K562 (cell line): ENCODE data around the gene RNMT. TPM values are rescaled to one million over a fixed set of nuclear protein-coding genes. Genes with fewer than 3 reads are reported as not detected.

Source experiments
- ATAC-seq: fragments of 200-7000 bp; cut with Tn5 transposase; 3 replicates; pipeline ENCODE4 v1.9.1; 2020; ENCODE audit warnings: moderate library complexity
- BruUV-seq: library from RNA; stranded (reverse); fragments of 400-500 nt; replicated peaks from 2 replicates; lab custom pipeline; 2021; lab: Mats Ljungman, UMichigan
- CTCF ChIA-PET: fragments of 300-600 bp; formaldehyde crosslinking; extraction: SDS; loops from one replicate; lab custom pipeline; 2021; ENCODE audit warnings: low intra/inter-chr PET ratio; lab: Yijun Ruan, JAX
- POLR2A ChIA-PET: fragments of 300-600, 350-650 bp; sonication (Branson Sonifier 250); formaldehyde crosslinking; extraction: SDS; loops from one replicate; lab custom pipeline; 2021; ENCODE audit warnings: antibody characterized with exemption, inconsistent platforms; lab: Yijun Ruan, JAX
- DNase-seq, 4 experiments: peaks; one replicate each; pipeline versions ENCODE4 v3.0.0 to v3.0.0-alpha.2; 2011 to 2018; ENCODE audit warnings: low spot score in 3 of 4, mixed read lengths in 3 of 4; ENCODE audit errors: extremely low read depth in 1 of 4
- FAIRE-seq: peaks from 2 replicates; lab custom pipeline; 2011; peaks lifted over from hg19 to GRCh38; lab: Jason Lieb, UNC
- H2AFZ ChIP-seq: 2 replicates; pipeline ENCODE4 v1.6.0; 2011; ENCODE audit warnings: low read depth, low read length, control low read depth, inconsistent platforms
- H3K27ac ChIP-seq: fragments of 200-600 bp; 3 replicates; pipeline ENCODE4 v1.8.0; 2011; ENCODE audit warnings: low read depth, mild to moderate bottlenecking, control low read depth, inconsistent platforms, low read length, moderate library complexity, mixed read lengths; ENCODE audit errors: extremely low read depth
- H3K27me3 ChIP-seq, 2 experiments: fragments of 300-600 bp in 1 of 2; 2 replicates in 1 of 2; 3 replicates in 1 of 2; pipeline versions ENCODE4 v1.6.0 to v1.8.0; 2011; ENCODE audit warnings: inconsistent platforms in 2 of 2, low read length in 2 of 2, mild to moderate bottlenecking in 1 of 2, mixed read lengths in 1 of 2, moderate library complexity in 1 of 2; ENCODE audit not compliant: control insufficient read depth in 2 of 2, insufficient read depth in 2 of 2
- H3K36me3 ChIP-seq: fragments of 300-600 bp; 3 replicates; pipeline ENCODE4 v1.8.0; 2011; ENCODE audit warnings: mild to moderate bottlenecking, low read length, inconsistent platforms; ENCODE audit not compliant: control insufficient read depth, insufficient read depth
- H3K4me1 ChIP-seq, 2 experiments: fragments of 200-600 bp in 1 of 2; replicated peaks in 1 of 2; 2 replicates in 1 of 2; 3 replicates in 1 of 2; pipeline versions ENCODE4 v1.5.1 to v1.8.0; 2011; ENCODE audit warnings: inconsistent platforms in 2 of 2, low read length in 2 of 2, mild to moderate bottlenecking in 1 of 2, mixed read lengths in 1 of 2, moderate library complexity in 1 of 2; ENCODE audit not compliant: control insufficient read depth in 2 of 2, insufficient read depth in 2 of 2
- H3K4me2 ChIP-seq: 2 replicates; pipeline ENCODE4 v1.6.1; 2011; ENCODE audit warnings: low read length, control low read depth, inconsistent platforms, mixed read lengths; ENCODE audit not compliant: insufficient read depth
- H3K4me3 ChIP-seq: fragments of 200-600 bp; sonication (generic), shearing (Covaris generic); 2 replicates; pipeline ENCODE4 v1.5.1; 2016; ENCODE audit warnings: control low read depth, inconsistent platforms
- H3K79me2 ChIP-seq: fragments of 200-600 bp; 3 replicates; pipeline ENCODE4 v1.8.0; 2011; ENCODE audit warnings: low read length, inconsistent platforms; ENCODE audit not compliant: control insufficient read depth, insufficient read depth
- H3K9ac ChIP-seq, 2 experiments: 2 replicates each; pipeline versions ENCODE4 v1.6.0 to v1.6.1; 2011; ENCODE audit warnings: low read depth in 2 of 2, low read length in 2 of 2, control low read depth in 1 of 2, inconsistent platforms in 1 of 2, mild to moderate bottlenecking in 1 of 2, mixed read lengths in 1 of 2; ENCODE audit not compliant: insufficient read depth in 1 of 2
- H3K9me1 ChIP-seq: one replicate; pipeline ENCODE4 v1.6.0; 2011; ENCODE audit warnings: inconsistent platforms, mild to moderate bottlenecking, low read length, moderate library complexity; ENCODE audit not compliant: control insufficient read depth, insufficient read depth
- H3K9me3 ChIP-seq: replicated peaks from 2 replicates; pipeline ENCODE4 v1.5.1; 2011; ENCODE audit warnings: low read depth, low read length, inconsistent platforms; ENCODE audit not compliant: control insufficient read depth, insufficient read depth
- H4K20me1 ChIP-seq: replicated peaks from 2 replicates; pipeline ENCODE4 v1.6.1; 2011; ENCODE audit warnings: low read length, inconsistent platforms, mixed read lengths; ENCODE audit not compliant: control insufficient read depth, insufficient read depth
- AFF1 ChIP-seq, 2 experiments: fragments of 450-650 bp; IDR thresholded peaks; 2 replicates each; pipeline ENCODE4 v1.6.1; 2018; ENCODE audit warnings: mild to moderate bottlenecking in 2 of 2, low read depth in 1 of 2; ENCODE audit not compliant: partially characterized antibody in 2 of 2
- BRCA1 ChIP-seq, 2 experiments: fragments of 450-650 bp in 1 of 2; sonication (generic) in 1 of 2; formaldehyde crosslinking in 1 of 2; IDR thresholded peaks; 2 replicates each; pipeline versions ENCODE4 v1.5.0 to v1.6.1; 2017 to 2020; ENCODE audit warnings: mild to moderate bottlenecking in 1 of 2, missing genetic modification reagents in 1 of 2
- KAT8 ChIP-seq: fragments of 450-650 bp; IDR thresholded peaks from 2 replicates; pipeline ENCODE4 v1.6.1; 2016; ENCODE audit warnings: low read depth, mild to moderate bottlenecking
- MAFG ChIP-seq: fragments of 450-650 bp; conservative IDR thresholded peaks from 2 replicates; pipeline ENCODE4 v1.6.1; 2016; ENCODE audit warnings: missing genetic modification characterization, missing compliant biosample characterization
- MXD1 ChIP-seq: fragments of 250-450 bp; sonication (Bioruptor Pico); IDR thresholded peaks from 2 replicates; pipeline ENCODE4 v1.8.0; 2021; ENCODE audit warnings: borderline replicate concordance, mild to moderate bottlenecking, moderate library complexity; ENCODE audit not compliant: poor library complexity, severe bottlenecking
- PBX2 ChIP-seq, 2 experiments: IDR thresholded peaks in 1 of 2; conservative IDR thresholded peaks in 1 of 2; 2 replicates each; pipeline ENCODE4 v1.6.1; 2016; ENCODE audit warnings: low read depth in 2 of 2, mild to moderate bottlenecking in 1 of 2, missing compliant biosample characterization in 1 of 2, missing genetic modification characterization in 1 of 2, moderate library complexity in 1 of 2
- POLR2A ChIP-seq: fragments of 450-650 bp; conservative IDR thresholded peaks from 2 replicates; pipeline ENCODE4 v1.6.1; 2016
- STAT5B ChIP-seq: fragments of 250-450 bp; sonication (Bioruptor Pico); IDR thresholded peaks from 2 replicates; pipeline ENCODE4 v1.8.0; 2021; ENCODE audit warnings: mild to moderate bottlenecking, inconsistent platforms
- U2AF1 ChIP-seq: fragments of 200-400 bp; formaldehyde crosslinking; optimal IDR thresholded peaks from 2 replicates; pipeline ENCODE3; 2017; ENCODE audit warnings: mild to moderate bottlenecking, low read depth, low read length, moderate library complexity
- ZBTB26 ChIP-seq: fragments of 450-650 bp; formaldehyde crosslinking; IDR thresholded peaks from 2 replicates; pipeline ENCODE4 v1.4.0; 2022; ENCODE audit warnings: missing genetic modification characterization
- ZC3H8 ChIP-seq: fragments of 450-650 bp; IDR thresholded peaks from 2 replicates; pipeline ENCODE4 v1.6.1; 2017
- ZNF511 ChIP-seq: sonication (generic); formaldehyde crosslinking; IDR thresholded peaks from 2 replicates; pipeline ENCODE4 v1.8.0; 2022; ENCODE audit warnings: mild to moderate bottlenecking, missing genetic modification reagents
- WGBS: fragments of 100-300 bp; shearing (Covaris generic); methylation state at CpG from one replicate; pipeline ENCODE4 v1.1.6; 2016; ENCODE audit warnings: low coverage, mixed read lengths; ENCODE audit not compliant: insufficient coverage; ENCODE audit errors: missing lambda C conversion rate; 5-methylcytosine and 5-hydroxymethylcytosine counted together
- in situ Hi-C: fragments of 300-500 bp; cut with MboI; formaldehyde crosslinking; loops from 4 replicates; pipeline ENCODE4 v1.15.0; 2018; ENCODE audit warnings: inconsistent platforms, mixed read lengths
- intact Hi-C: fragments of 100-400 bp; cut with micrococcal nuclease; formaldehyde crosslinking; loops from 2 replicates; pipeline ENCODE4 v1.14.2; 2022
- polyA plus RNA-seq, 8 experiments: library from polyadenylated mRNA; depleted of rRNA in 4 of 8; stranded (reverse) in 5 of 8; unstranded in 3 of 8; fragments of >200 nt; fragmentation: Nextera tagmentation in 2 of 8; fragmentation: Illumina TruSeq in 1 of 8; extraction: Ambion mirVana in 2 of 8; extraction: Trizol in 1 of 8; gene quantifications; 2 replicates each; pipeline versions ENCODE4 v1.2.1 to v1.2.3, GENCODE V29; 2011 to 2014; ENCODE audit warnings: inconsistent platforms in 1 of 8, missing spikeins in 1 of 8
- total RNA-seq, 7 experiments: library from RNA; depleted of rRNA in 6 of 7; stranded (reverse); fragments of >200 nt in 6 of 7; fragmentation: Illumina TruSeq in 2 of 7; extraction: Trizol in 2 of 7; gene quantifications; 2 replicates each; pipeline versions ENCODE4 v1.2.1 to v1.2.3, GENCODE V29; 2011 to 2021; ENCODE audit warnings: low replicate concordance in 1 of 7

Gene RNMT
- total and polyA plus RNA-seq, 9 of the 15 experiments (the other 6 are each of a cell fraction or from before 2014, with no cell fraction given) = 20.2 to 63.4 (median 34.1) TPM

- Histone ChIP-seq H3K4me3 (no peak overlapping the region), H3K79me2 (no peaks in the 10 kb centered on the region), H4K20me1 (no peaks in the 10 kb centered on the region), H3K27ac (no peak overlapping the region), H3K9me3 (no peaks in the 10 kb centered on the region), H3K9me1 (no peaks in the 10 kb centered on the region), H3K9ac (no peak overlapping the region), H3K4me1 (peaks cover 0 to 9% of the 10 kb centered on the region in 2 experiments; a peak in 2 of 5 replicates), H3K27me3 (peaks cover 11 to 30% of the 10 kb centered on the region in 2 experiments; a peak in 4 of 5 replicates), H3K36me3 (no peaks in the 10 kb centered on the region), H3K4me2 (no peak overlapping the region), H2AFZ (no peak overlapping the region)
- no TSS peak for BruUV-seq
- DNase-seq = no peak
- WGBS = 2% methylated on average over 11 of the region's 11 CpGs
- ChIA-PET POLR2A (no interaction called here), CTCF (interaction anchor here (1.3 kb wide), 1 partner anchor 242 kb away, joined by 3 read pairs; no protein-coding TSS in a partner anchor)
- FAIRE-seq = no peak
- in situ Hi-C loops (no loop called here), intact Hi-C loops (no loop called here)
- ATAC-seq = no peak
- TF ChIP-seq STAT5B (no peak), ZBTB26 (CRISPR knock-in tag) (no peak), U2AF1 (no peak), ZNF511 (CRISPR knock-in tag) (no peak), MAFG (tag) (no peak), BRCA1 (IDR thresholded peaks at IDR 0.05) (no peak), BRCA1 (CRISPR knock-in tag; IDR thresholded peaks at IDR 0.05) (no peak), PBX2 (CRISPR knock-in tag; IDR thresholded peaks at IDR 0.05; ENCODE audit: low read depth) (no peak), PBX2 (tag; conservative IDR thresholded peaks at IDR 0.05; ENCODE audit: low read depth) (no peak), POLR2A (no peak), MXD1 (CRISPR knock-in tag) (no peak), KAT8 (no peak), ZC3H8 (no peak), AFF1 (IDR thresholded peaks at IDR 0.05; ENCODE audit: low read depth in 1 of 2, partially characterized antibody in 2 of 2) (no peak)
Measured at GRCh38 chr18:13799396-13799795, 72.9 kb downstream of the RNMT start.
